Measurements from ENCODE around the gene CLCA2. TPM values are rescaled to one million over a fixed set of nuclear protein-coding genes. Genes with fewer than 3 reads are reported as not detected.

The CLCA2 gene
- total RNA-seq, 1 experiment from 2014 or later, result not detected

DNA sequence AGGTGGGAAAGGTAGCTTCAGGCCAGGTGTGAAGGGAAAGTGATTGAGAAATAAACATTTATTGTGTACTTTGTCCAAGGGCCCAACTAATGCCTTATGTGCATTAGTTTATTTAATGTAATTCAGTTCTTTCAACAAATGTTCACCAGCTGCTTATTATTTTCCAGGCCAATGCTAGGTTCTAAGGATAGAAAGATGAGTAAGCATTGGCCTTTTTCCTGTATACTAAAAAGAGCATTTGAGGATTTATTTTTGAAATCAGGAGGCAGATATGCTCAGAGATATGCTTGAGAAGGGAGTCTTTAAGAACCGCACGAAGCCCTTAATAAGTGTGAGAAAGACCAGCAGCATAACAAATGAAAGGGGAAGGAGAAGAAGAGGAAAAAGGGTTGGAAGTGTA lies 76.7 kb downstream of the CLCA2 start:
- no peak overlapping the region for H2BK15ac ChIP-seq (ENCODE audit: low read depth, low read length)
- H3K27ac ChIP-seq (ENCODE audit: insufficient read length, low read depth, low read length), result no peak overlapping the region
- no peak overlapping the region for H2BK120ac ChIP-seq (ENCODE audit: low read depth, low read length, poor library complexity, severe bottlenecking)
- H2AFZ ChIP-seq (ENCODE audit: low read length), result no peak overlapping the region
- no peak overlapping the region for H3T11ph ChIP-seq (ENCODE audit: low read length)
- H3K18ac ChIP-seq (ENCODE audit: insufficient read length, low read depth, low read length), result no peak overlapping the region
- no peaks in the 10 kb centered on the region for H3K9me3 ChIP-seq (ENCODE audit: control insufficient read depth, low read depth, low read length)
- H3K23ac ChIP-seq (ENCODE audit: insufficient read length, low read depth, low read length), result no peak overlapping the region
- Mint-ChIP-seq H3K4me1 (peaks cover 23 to 38% of the 10 kb centered on the region in 2 experiments), H3K27ac (no peak overlapping the region; a peak in 1 of 7 replicates), H3K9me3 (peaks cover 2 to 3% of the 10 kb centered on the region in 2 experiments; a peak in 2 of 5 replicates), H3K36me3 (ENCODE audit: insufficient read depth in 1 of 3, low read depth in 3 of 3) (peaks cover 0 to 1% (median 0%) of the 10 kb centered on the region in 3 experiments; a peak in 1 of 7 replicates), H3K27me3 (ENCODE audit: low read depth) (no peaks in the 10 kb centered on the region), H3K4me3 (no peak overlapping the region)
- H4K91ac ChIP-seq (ENCODE audit: insufficient read length, low read depth, low read length), result no peak overlapping the region
- peaks cover 9% of the 10 kb centered on the region for H3K23me2 ChIP-seq (ENCODE audit: insufficient read length, low read depth, low read length, poor library complexity, severe bottlenecking)
- no peak overlapping the region for H3K56ac ChIP-seq (ENCODE audit: insufficient read length, low read depth, low read length)
- peaks cover 2% of the 10 kb centered on the region; the same call in 1 of the 2 replicates for H3K4me1 ChIP-seq (ENCODE audit: insufficient read depth, low read length)
- no peak for DNase-seq
- H4K8ac ChIP-seq (replicated peaks; ENCODE audit: insufficient read length, low read depth, low read length), result no peak overlapping the region
- H4K20me1 ChIP-seq (ENCODE audit: control insufficient read depth, insufficient read depth, insufficient read length), result peaks cover 2% of the 10 kb centered on the region
- H2BK12ac ChIP-seq (ENCODE audit: insufficient read length, low read depth, low read length), result no peak overlapping the region
- H3K27me3 ChIP-seq (ENCODE audit: insufficient read depth, low read length), result no peaks in the 10 kb centered on the region
- H3K4me2 ChIP-seq (ENCODE audit: insufficient read depth, insufficient read length, low read length), result no peak overlapping the region
- no peaks in the 10 kb centered on the region for H3K79me2 ChIP-seq (ENCODE audit: insufficient read depth, low read length)
- H3K79me1 ChIP-seq (ENCODE audit: insufficient read depth, low read depth, low read length, poor library complexity, severe bottlenecking), result no peaks in the 10 kb centered on the region
- no peak overlapping the region for H2BK20ac ChIP-seq (ENCODE audit: low read depth, low read length, poor library complexity, severe bottlenecking)
- H4K5ac ChIP-seq (ENCODE audit: insufficient read length, low read depth, low read length), result no peak overlapping the region
- no peak overlapping the region for H2AK5ac ChIP-seq (ENCODE audit: insufficient read length, low read length)
- H2BK5ac ChIP-seq (ENCODE audit: insufficient read length, low read length), result no peak overlapping the region
- no CpG with 5 or more reads among the region's 2 CpGs for WGBS (ENCODE audit: extremely low coverage, insufficient read length, low lambda C conversion rate)
- H3K4ac ChIP-seq (ENCODE audit: low read depth, low read length), result no peak overlapping the region
- H3K14ac ChIP-seq (ENCODE audit: insufficient read depth, low read length), result no peak overlapping the region
- TF ChIP-seq CTCF (conservative IDR thresholded peaks at IDR 0.05), result no peak
- H3K9ac ChIP-seq (ENCODE audit: extremely low read depth, insufficient read length, low read length), result no peak overlapping the region

All from H9 (cell line).